Ishikawa (cell line): ENCODE results near the gene CLDN20.

Experiments
- EGR1 ChIP-seq: IDR thresholded peaks from 2 replicates; pipeline ENCODE4 v1.6.1; 2012
- EP300 ChIP-seq: IDR thresholded peaks from 2 replicates; pipeline ENCODE4 v1.6.1; 2012; ENCODE audit warnings: borderline replicate concordance
- MAX ChIP-seq: IDR thresholded peaks from 2 replicates; pipeline ENCODE4 v1.6.1; 2012
- NFIC ChIP-seq: IDR thresholded peaks from 2 replicates; pipeline ENCODE4 v1.6.1; 2012
- RAD21 ChIP-seq: IDR thresholded peaks from 2 replicates; pipeline ENCODE4 v1.6.1; 2012; ENCODE audit warnings: low read depth
- REST ChIP-seq: IDR thresholded peaks from 2 replicates; pipeline ENCODE4 v1.6.1; 2012; ENCODE audit warnings: low read depth, mild to moderate bottlenecking
- TAF1 ChIP-seq: IDR thresholded peaks from 2 replicates; pipeline ENCODE4 v1.6.1; 2012; ENCODE audit warnings: low read depth, mild to moderate bottlenecking
- TEAD4 ChIP-seq: IDR thresholded peaks from 2 replicates; pipeline ENCODE4 v1.6.1; 2012
- YY1 ChIP-seq: IDR thresholded peaks from 2 replicates; pipeline ENCODE4 v1.6.1; 2012; ENCODE audit warnings: low read depth
- ZBTB7A ChIP-seq: IDR thresholded peaks from 2 replicates; pipeline ENCODE4 v1.6.1; 2012; ENCODE audit warnings: low read depth
- TF ChIP-seq, protein P1 (sequence below): IDR thresholded peaks from 2 replicates; pipeline ENCODE4 v1.6.1; 2012

DNA sequence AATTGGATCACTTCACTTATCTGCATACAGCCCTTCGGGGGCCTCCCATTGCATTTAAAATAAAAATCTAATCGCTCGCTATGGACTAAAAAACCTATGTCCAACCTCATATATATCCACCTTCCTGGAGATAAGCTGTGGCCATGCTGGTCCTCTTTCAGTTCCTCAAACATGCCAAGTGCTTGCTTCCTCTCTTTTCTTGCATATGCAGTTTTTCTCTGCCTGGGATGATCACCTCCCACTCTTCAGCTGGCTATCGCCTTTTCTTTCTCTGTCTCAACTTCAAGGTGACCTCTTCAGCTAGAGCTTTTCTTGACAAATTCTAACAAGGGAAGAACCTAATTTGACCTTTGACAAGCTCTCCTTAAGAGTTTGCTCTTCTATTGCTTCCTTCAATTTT is 56.1 kb downstream of the CLDN20 start:
- TF ChIP-seq EGR1 (no peak), NFIC (no peak), EP300 (no peak), MAX (no peak), REST (no peak), RAD21 (no peak), ZBTB7A (no peak), YY1 (no peak), TEAD4 (no peak), TAF1 (no peak)
- TF ChIP-seq, protein P1, sequence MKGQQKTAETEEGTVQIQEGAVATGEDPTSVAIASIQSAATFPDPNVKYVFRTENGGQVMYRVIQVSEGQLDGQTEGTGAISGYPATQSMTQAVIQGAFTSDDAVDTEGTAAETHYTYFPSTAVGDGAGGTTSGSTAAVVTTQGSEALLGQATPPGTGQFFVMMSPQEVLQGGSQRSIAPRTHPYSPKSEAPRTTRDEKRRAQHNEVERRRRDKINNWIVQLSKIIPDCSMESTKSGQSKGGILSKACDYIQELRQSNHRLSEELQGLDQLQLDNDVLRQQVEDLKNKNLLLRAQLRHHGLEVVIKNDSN = no peak
